ENCODE data around the gene USP3. TPM values are rescaled to one million over a fixed set of nuclear protein-coding genes. Genes with fewer than 3 reads are reported as not detected.
A peak's percentile ranks its signal among the peaks of the same experiment; 100 is the strongest.

USP3 gene
- total RNA-seq, 1 donor from 2014 or later: 39.5 TPM

DNA sequence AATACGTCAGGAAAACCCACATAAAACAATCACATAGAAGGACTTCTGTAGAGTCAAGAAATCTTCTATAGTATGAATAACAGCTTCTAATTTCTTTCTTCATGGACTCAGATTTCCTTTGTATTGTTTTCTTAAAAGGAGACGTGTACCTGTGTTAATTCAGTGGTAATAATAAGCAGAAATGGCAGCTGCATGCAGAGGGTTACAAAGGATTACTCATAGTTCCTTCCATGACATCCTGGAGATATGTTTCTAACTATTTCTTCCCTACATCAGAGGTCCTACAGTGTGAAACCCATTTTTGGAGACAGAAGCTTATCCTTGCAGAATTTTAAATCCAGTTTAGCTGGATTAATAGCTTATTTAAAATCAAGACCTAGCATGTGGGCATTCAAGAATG, 128.9 kb downstream of the USP3 start:
- intact Hi-C loops (cut with DNase I): no loop called here
- H3K4me3 ChIP-seq: no peak overlapping the region
- peaks cover 0 to 83% of the 10 kb centered on the region in 2 donors for H3K36me3 ChIP-seq

DNA sequence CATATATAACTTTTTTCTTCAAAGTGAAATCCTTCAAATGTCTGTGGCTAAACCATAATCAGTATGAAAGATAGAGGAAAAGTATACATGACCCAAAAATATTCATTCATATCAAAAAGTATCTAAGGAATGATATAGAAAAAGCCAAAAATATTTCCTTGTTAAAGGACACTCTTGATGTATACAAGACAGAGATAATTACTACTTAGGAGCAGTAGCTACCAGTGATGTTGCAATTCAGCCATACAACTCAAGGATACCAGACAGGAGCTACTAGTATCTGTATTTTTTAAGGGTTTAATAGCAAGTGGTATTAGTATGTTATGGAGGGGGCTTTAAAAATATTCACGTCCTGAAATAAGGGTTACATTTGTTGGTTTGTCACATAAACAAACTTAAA, 129.8 kb downstream of the USP3 start:
- peak overlapping the region; percentile 4 for H3K27ac ChIP-seq
- TF ChIP-seq, protein P1, sequence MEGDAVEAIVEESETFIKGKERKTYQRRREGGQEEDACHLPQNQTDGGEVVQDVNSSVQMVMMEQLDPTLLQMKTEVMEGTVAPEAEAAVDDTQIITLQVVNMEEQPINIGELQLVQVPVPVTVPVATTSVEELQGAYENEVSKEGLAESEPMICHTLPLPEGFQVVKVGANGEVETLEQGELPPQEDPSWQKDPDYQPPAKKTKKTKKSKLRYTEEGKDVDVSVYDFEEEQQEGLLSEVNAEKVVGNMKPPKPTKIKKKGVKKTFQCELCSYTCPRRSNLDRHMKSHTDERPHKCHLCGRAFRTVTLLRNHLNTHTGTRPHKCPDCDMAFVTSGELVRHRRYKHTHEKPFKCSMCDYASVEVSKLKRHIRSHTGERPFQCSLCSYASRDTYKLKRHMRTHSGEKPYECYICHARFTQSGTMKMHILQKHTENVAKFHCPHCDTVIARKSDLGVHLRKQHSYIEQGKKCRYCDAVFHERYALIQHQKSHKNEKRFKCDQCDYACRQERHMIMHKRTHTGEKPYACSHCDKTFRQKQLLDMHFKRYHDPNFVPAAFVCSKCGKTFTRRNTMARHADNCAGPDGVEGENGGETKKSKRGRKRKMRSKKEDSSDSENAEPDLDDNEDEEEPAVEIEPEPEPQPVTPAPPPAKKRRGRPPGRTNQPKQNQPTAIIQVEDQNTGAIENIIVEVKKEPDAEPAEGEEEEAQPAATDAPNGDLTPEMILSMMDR (IDR thresholded peaks at IDR 0.05): no peak
- DNase-seq (ENCODE audit: extremely low spot score in 2 of 2): no peak
- H3K4me1 ChIP-seq: no peaks in the 10 kb centered on the region
- no peak overlapping the region for H3K4me3 ChIP-seq
- intact Hi-C loops (cut with DNase I): no loop called here
- no peaks in the 10 kb centered on the region for H3K9me3 ChIP-seq
- H3K27me3 ChIP-seq: no peaks in the 10 kb centered on the region
- peaks cover 0 to 84% of the 10 kb centered on the region in 2 donors for H3K36me3 ChIP-seq

More for the DNA sequence above, 128.9 kb downstream of the USP3 start:
- Histone ChIP-seq H3K27ac (no peak overlapping the region), H3K4me1 (no peaks in the 10 kb centered on the region), H3K9me3 (no peaks in the 10 kb centered on the region), H3K27me3 (no peaks in the 10 kb centered on the region)
- DNase-seq (ENCODE audit: extremely low spot score in 2 of 2): no peak
- TF ChIP-seq, protein P1 (IDR thresholded peaks at IDR 0.05): no peak
- TF ChIP-seq POLR2AphosphoS5 (IDR thresholded peaks at IDR 0.05; ENCODE audit: insufficient read depth in 1 of 2, low read depth in 1 of 2) (no peak), POLR2A (IDR thresholded peaks at IDR 0.05) (no peak)

DNA sequence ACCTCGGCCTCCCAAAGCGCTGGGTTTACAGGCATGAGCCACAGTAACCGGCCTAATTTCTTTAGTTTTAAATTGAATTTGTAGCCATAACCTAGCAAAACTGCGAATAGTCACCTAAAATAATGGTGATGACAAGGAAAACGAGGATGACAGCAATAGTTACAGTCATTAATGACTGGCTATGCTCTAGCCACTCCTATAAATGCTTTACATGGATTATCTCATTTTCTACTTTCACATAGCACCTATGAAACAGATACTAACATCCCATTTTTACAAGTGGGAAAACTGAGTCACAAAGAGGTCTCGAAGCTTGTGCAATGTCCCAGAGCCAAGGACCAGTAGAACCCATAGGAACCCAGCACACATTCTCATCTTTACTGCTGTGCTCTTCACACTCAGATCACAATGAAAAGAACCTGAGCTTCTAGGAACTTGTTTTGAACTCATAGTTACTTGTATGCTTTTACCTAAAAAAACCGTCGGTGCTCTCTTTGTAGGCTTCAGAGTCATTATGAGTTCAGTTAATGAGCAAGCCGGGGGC, 132.2 kb downstream of the USP3 start:
- intact Hi-C loops (cut with DNase I): no loop called here
- no peaks in the 10 kb centered on the region for H3K9me3 ChIP-seq
- H3K4me3 ChIP-seq: no peak overlapping the region
- no peak overlapping the region for H3K27ac ChIP-seq
- H3K27me3 ChIP-seq: no peaks in the 10 kb centered on the region
- peaks cover 5 to 85% of the 10 kb centered on the region in 2 donors for H3K36me3 ChIP-seq
- H3K4me1 ChIP-seq: no peaks in the 10 kb centered on the region
- DNase-seq (ENCODE audit: extremely low spot score in 2 of 2): no peak
- TF ChIP-seq POLR2A (IDR thresholded peaks at IDR 0.05): no peak

DNA sequence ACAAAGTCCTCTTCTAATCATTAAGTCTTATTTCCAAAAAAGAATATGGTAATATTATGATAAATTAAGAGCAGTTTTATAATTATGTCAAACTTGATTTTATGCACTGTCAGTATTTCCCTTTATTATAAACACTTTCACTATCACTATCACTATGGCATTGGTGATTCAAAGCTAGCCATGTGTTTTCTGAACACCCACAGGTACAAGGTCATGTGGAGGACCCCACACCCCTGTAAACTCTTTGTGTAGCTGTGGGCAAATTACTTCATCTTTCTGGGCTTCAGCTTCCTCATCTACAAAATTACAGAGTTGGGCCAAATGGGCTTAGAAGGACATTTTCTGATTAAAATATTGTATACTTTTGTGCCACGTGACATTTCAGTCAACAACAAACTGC, 134.4 kb downstream of the USP3 start:
- intact Hi-C loops (cut with DNase I): no loop called here
- no peaks in the 10 kb centered on the region for H3K4me1 ChIP-seq
- no peaks in the 10 kb centered on the region for H3K27me3 ChIP-seq
- TF ChIP-seq POLR2AphosphoS5 (IDR thresholded peaks at IDR 0.05; ENCODE audit: insufficient read depth in 1 of 2, low read depth in 1 of 2) (no peak), POLR2A (IDR thresholded peaks at IDR 0.05) (no peak)
- TF ChIP-seq, protein P1 (IDR thresholded peaks at IDR 0.05): no peak
- peaks cover 5 to 81% of the 10 kb centered on the region in 2 donors for H3K36me3 ChIP-seq
- no peak overlapping the region for H3K4me3 ChIP-seq
- no peaks in the 10 kb centered on the region for H3K9me3 ChIP-seq
- H3K27ac ChIP-seq: no peak overlapping the region
- no peak for DNase-seq (ENCODE audit: extremely low spot score in 2 of 2)

GRCh38 chr15:63640146-63640545, 135.8 kb downstream of the USP3 start:
- Histone ChIP-seq H3K36me3 (peaks cover 5 to 86% of the 10 kb centered on the region in 2 donors), H3K4me3 (no peak overlapping the region), H3K4me1 (no peaks in the 10 kb centered on the region), H3K9me3 (no peaks in the 10 kb centered on the region), H3K27me3 (no peaks in the 10 kb centered on the region), H3K27ac (no peak overlapping the region)
- DNase-seq (ENCODE audit: extremely low spot score in 2 of 2): no peak
- TF ChIP-seq POLR2A (IDR thresholded peaks at IDR 0.05) (no peak), POLR2AphosphoS5 (IDR thresholded peaks at IDR 0.05; ENCODE audit: insufficient read depth in 1 of 2, low read depth in 1 of 2) (no peak)
- TF ChIP-seq, protein P1 (IDR thresholded peaks at IDR 0.05): no peak
- intact Hi-C loops (cut with DNase I): no loop called here

Other genes starting within 250 kb of the USP3 start
- gene APH1B, start 227.0 kb upstream of the USP3 start, total RNA-seq: 22.8 TPM
- gene CA12, start 122.7 kb upstream of the USP3 start, total RNA-seq: 89.6 TPM
- gene FBXL22, start 92.8 kb downstream of the USP3 start, total RNA-seq: 10.1 TPM